ENCODE measurements around the gene ITPR2. TPM values are rescaled to one million over a fixed set of nuclear protein-coding genes. Genes with fewer than 3 reads are reported as not detected.
"Not testable (repeated sequence)": the region's sequence is repeated elsewhere in the genome, so short reads cannot be mapped to it uniquely, and the experiment has no call there.

Gene ITPR2
- total RNA-seq, 2 donors from 2014 or later, result 42.6 to 76.9 TPM

DNA sequence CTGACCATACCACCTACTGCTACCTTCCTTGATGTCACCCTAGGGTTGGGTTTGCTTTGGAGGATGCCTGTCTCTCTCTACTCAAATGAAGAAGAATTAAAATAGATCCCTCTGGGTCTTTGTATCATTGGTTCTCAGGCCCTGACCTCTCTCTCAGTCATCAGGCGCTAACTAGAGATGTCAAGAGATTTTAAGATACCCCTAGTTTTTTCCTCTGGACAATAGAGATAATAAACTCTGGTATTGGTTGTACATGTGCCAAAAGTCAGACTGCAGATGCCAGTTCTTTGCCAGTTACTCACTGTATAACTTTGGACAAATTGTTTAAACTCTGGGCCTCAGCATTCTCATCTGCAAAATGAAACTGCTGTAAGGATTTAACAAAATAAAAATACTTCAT lies 31.5 kb downstream of the ITPR2 start:
- no peak for DNase-seq (ENCODE audit: low spot score)
- no peaks in the 10 kb centered on the region for H3K36me3 Mint-ChIP-seq
- no peaks in the 10 kb centered on the region for H3K27me3 Mint-ChIP-seq
- H3K4me1 Mint-ChIP-seq (ENCODE audit: low read depth in 2 of 2), result peaks cover 11 to 24% of the 10 kb centered on the region in 2 donors
- no peak for ATAC-seq
- H3K4me3 Mint-ChIP-seq, result no peak overlapping the region
- no peak overlapping the region for H3K27ac Mint-ChIP-seq
- no peaks in the 10 kb centered on the region for H3K9me3 Mint-ChIP-seq

DNA sequence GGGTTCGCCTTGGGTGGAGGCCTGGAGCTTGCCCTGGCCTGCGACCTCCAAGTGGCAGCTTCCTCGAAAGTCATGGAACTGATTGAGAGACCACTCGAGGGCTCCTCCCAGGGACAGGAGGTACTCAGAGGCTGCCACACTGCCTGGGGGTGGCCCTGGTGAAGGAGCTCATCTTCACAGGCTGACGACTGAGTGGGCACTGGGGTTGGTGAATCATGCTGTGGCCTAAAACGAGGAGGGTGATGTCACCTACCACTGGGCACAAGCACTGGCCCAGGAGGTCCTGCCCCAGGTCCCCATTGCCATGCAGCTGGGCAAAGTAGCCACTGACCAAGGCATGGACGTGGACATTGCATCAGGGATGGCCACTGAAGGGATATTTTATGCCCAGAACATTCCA lies 32.1 kb downstream of the ITPR2 start:
- Mint-ChIP-seq H3K4me3 (no peak overlapping the region), H3K27ac (no peak overlapping the region)
- ATAC-seq, result no peak

DNA sequence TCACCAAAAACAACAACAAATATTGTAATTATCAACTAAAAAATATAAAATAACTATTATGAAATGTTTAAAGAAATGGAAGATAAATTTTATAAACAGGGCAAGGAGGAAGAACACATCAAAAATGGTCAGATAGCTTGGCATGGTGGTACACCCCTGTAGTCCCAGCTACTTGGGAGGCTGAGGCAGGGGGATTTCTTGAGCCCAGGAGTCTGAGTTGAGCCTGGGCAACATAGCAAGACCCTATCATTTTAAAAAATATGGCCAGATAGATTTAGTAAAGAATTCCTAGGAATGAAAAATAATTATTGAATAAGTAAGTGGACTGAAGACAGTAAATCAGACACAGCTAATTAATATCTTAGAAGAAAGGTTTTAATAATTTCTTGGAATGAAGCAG lies 32.6 kb downstream of the ITPR2 start:
- no peaks in the 10 kb centered on the region for H3K36me3 Mint-ChIP-seq
- no peak for DNase-seq (ENCODE audit: low spot score)
- H3K9me3 Mint-ChIP-seq, result no peaks in the 10 kb centered on the region
- no peak for ATAC-seq
- H3K27me3 Mint-ChIP-seq, result no peaks in the 10 kb centered on the region
- H3K27ac Mint-ChIP-seq, result no peak overlapping the region
- no peak overlapping the region for H3K4me3 Mint-ChIP-seq
- H3K4me1 Mint-ChIP-seq (ENCODE audit: low read depth in 2 of 2), result peaks cover 11 to 19% of the 10 kb centered on the region in 2 donors

More for the DNA sequence above, 32.1 kb downstream of the ITPR2 start:
- H3K27me3 Mint-ChIP-seq, result no peaks in the 10 kb centered on the region
- peaks cover 11 to 23% of the 10 kb centered on the region in 2 donors for H3K4me1 Mint-ChIP-seq (ENCODE audit: low read depth in 2 of 2)
- no peaks in the 10 kb centered on the region for H3K36me3 Mint-ChIP-seq
- DNase-seq (ENCODE audit: low spot score), result no peak
- H3K9me3 Mint-ChIP-seq, result no peaks in the 10 kb centered on the region

DNA sequence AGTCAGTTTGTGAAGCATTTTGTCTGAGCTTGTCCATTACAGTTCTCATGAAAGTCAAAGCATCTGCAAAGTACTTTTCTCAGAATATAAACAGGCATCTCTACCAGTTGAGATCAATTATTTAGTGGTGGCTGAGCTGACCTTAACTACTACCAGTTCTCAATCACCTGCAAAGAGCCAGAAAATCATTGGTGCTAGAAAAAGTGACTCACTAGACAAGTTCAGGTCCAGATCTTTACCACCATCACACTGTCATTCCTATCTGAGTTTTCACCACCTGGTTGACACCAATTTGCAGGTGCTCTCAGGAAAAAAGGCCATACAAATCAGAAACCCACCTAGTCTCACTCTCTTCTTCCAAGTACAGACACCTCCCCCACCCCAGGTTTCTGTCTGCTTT lies 33.3 kb downstream of the ITPR2 start:
- peaks cover 11 to 19% of the 10 kb centered on the region in 2 donors for H3K4me1 Mint-ChIP-seq (ENCODE audit: low read depth in 2 of 2)
- H3K27ac Mint-ChIP-seq, result no peak overlapping the region
- no peaks in the 10 kb centered on the region for H3K27me3 Mint-ChIP-seq
- ATAC-seq, result no peak
- no peaks in the 10 kb centered on the region for H3K36me3 Mint-ChIP-seq
- H3K9me3 Mint-ChIP-seq, result no peaks in the 10 kb centered on the region
- no peak for DNase-seq (ENCODE audit: low spot score)
- H3K4me3 Mint-ChIP-seq, result no peak overlapping the region

DNA sequence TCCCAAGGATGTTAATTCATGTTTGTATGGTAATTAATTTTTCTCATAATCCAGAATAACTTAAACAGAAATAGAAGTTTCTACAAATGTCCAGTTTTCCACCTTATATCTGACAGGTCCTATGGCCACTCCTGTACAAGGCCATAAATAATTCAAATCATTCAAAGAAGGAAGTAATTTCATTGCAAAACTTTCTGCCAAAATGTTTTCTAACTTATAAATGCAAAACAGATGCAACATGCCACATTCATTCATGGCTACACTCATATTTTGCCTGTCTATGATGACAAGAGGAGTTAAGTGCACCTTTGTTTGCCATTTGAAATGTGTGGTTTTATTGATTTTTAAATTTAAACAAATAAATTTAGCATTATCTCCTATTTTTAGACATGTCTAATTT lies 34.4 kb downstream of the ITPR2 start:
- no peaks in the 10 kb centered on the region for H3K9me3 Mint-ChIP-seq
- ATAC-seq (no peak), DNase-seq (ENCODE audit: low spot score) (no peak)
- no peak overlapping the region for H3K27ac Mint-ChIP-seq
- no peaks in the 10 kb centered on the region for H3K27me3 Mint-ChIP-seq
- peaks cover 11 to 19% of the 10 kb centered on the region in 2 donors for H3K4me1 Mint-ChIP-seq (ENCODE audit: low read depth in 2 of 2)
- no peaks in the 10 kb centered on the region for H3K36me3 Mint-ChIP-seq
- H3K4me3 Mint-ChIP-seq, result no peak overlapping the region

DNA sequence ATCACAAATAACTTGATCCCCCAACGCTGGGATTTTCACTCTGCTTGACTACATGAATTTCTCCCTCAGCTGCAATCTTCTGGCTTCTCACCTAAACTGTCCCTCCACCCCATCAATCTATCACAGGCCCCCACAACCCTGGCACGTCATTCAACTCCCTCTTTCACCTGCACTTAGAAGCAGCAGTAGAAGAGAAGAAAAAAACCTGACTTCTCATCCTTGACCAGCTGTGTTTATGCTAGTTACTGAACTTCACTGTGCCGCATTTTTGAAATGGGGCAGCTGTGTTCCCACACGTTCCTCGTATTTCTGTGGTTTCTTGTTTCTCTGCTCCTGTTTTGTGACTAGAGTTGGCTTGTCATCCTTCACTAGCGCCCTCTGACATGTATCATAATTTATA lies 35.0 kb downstream of the ITPR2 start:
- no peaks in the 10 kb centered on the region for H3K27me3 Mint-ChIP-seq
- no peaks in the 10 kb centered on the region for H3K36me3 Mint-ChIP-seq
- DNase-seq (ENCODE audit: low spot score) (no peak), ATAC-seq (no peak)
- no peak overlapping the region for H3K4me3 Mint-ChIP-seq
- peaks cover 11 to 19% of the 10 kb centered on the region in 2 donors for H3K4me1 Mint-ChIP-seq (ENCODE audit: low read depth in 2 of 2)
- H3K9me3 Mint-ChIP-seq, result no peaks in the 10 kb centered on the region
- no peak overlapping the region for H3K27ac Mint-ChIP-seq

DNA sequence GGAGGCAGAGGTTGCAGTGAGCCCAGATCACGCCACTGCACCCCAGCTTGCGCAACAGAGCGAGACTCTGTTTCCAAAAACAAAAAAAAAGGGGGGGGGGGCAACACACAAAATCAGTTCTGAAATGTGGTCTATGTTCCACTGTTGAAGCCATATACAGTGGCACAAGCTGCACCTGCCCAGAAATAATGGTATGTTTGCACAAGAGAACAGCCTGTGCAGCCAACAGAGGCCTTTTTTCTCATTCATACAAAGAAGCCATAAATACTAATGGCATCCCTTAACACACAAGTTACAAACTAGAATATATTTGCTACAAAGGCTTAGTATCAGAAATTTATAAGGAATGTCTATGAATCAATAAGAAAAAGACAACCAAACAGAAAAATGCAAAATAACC lies 37.1 kb downstream of the ITPR2 start:
- Mint-ChIP-seq H3K4me1 (ENCODE audit: low read depth in 2 of 2) (peaks cover 20 to 26% of the 10 kb centered on the region in 2 donors), H3K27ac (no peak overlapping the region), H3K36me3 (no peaks in the 10 kb centered on the region), H3K27me3 (no peaks in the 10 kb centered on the region), H3K4me3 (no peak overlapping the region), H3K9me3 (no peaks in the 10 kb centered on the region)
- DNase-seq (ENCODE audit: low spot score), result no peak
- no peak for ATAC-seq

DNA sequence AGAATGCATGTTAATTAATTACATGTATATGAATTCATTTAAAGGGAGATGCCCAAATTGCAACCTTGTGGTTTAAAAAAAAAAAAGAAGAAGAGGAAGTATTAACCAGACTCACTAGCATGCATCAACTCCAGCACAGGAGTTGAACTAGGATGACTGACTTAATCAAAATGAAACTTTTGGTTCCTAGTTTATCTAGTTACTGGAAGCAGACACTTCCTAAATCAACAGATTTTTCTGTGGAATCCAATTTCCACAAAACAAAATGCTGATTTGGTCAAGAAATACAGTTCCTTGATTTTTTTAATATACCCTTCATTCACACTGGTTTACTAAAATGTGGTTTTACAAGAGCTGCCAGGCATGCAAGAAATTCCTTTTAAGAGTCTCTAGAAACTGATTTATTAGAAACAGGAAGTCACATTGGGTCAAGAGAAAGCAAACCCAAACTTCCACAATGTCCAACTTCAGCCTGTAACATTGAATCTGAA lies 41.6 kb downstream of the ITPR2 start:
- no peaks in the 10 kb centered on the region for H3K9me3 Mint-ChIP-seq
- no peak overlapping the region for H3K4me3 Mint-ChIP-seq
- peaks cover 4% of the 10 kb centered on the region for H3K36me3 Mint-ChIP-seq
- H3K27me3 Mint-ChIP-seq, result no peaks in the 10 kb centered on the region
- DNase-seq (ENCODE audit: low spot score), result no peak
- peak overlapping the region in 1 of 2 donors; percentile 57 for H3K27ac Mint-ChIP-seq
- peak in 1 of 2 donors; percentile 50 for ATAC-seq
- peaks cover 11 to 26% of the 10 kb centered on the region in 2 donors for H3K4me1 Mint-ChIP-seq (ENCODE audit: low read depth in 2 of 2)

DNA sequence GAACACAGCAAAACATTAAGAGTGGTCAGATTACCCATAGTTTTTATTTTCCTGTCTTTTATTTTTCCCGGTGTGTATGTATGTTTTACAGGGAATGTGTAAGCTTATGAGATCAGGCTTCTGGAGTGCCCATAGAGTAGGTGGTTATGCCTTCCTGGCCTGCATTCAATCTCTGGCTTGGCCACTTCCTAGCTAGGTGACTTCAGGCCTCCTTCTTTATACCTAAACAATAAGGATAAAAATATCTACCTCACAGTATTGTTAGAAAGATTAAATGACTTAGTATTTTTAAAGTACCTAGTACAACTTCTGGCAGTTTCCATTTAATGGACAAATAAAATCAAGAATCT lies 42.4 kb downstream of the ITPR2 start:
- Mint-ChIP-seq H3K4me1 (ENCODE audit: low read depth in 2 of 2) (peaks cover 11 to 26% of the 10 kb centered on the region in 2 donors), H3K27me3 (no peaks in the 10 kb centered on the region), H3K9me3 (no peaks in the 10 kb centered on the region), H3K36me3 (peaks cover 4% of the 10 kb centered on the region), H3K4me3 (no peak overlapping the region), H3K27ac (peak overlapping the region in 1 of 2 donors; percentile 57)
- DNase-seq (ENCODE audit: low spot score) (no peak), ATAC-seq (no peak)

DNA sequence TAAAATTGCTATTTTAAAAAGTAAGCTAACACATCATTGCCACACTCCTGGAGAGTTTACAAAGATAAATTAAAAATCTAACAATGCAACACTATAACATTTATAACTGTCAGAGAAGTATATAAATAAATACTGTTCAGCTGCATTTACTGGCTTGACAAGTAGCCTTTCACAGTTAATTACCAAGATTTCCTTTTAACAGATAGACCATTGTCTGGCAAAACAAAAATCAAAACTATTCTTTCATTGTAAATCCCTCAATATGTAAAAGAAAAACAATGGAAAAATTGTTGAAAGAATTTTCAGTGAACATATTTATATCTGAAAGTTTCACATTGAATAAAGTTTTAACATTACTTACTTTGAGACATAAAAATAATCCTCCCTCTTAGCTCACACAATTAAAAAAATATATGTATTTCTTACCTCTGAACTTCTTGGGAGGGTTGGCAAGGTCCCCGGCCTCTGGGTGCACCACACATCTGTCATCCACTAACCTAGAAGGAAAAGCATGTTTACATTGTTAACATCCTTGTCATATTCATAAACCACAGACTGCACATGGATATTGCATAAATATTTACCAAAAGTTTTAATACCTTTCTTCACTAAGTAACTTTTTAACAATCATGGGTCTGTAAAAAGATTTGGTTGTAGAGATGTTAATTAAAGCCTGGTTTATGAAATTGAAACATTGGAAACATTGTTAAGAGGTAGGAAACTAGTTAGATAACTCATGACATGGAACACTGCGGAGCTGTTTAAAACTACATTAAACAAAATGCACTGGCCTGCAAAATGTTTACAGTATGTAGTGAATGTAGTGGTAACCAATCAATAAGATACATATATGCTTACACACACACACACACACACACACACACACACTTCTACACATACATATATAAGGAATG lies 43.0 kb downstream of the ITPR2 start:
- Mint-ChIP-seq H3K4me3 (no peak overlapping the region), H3K4me1 (ENCODE audit: low read depth in 2 of 2) (peaks cover 11 to 26% of the 10 kb centered on the region in 2 donors), H3K9me3 (no peaks in the 10 kb centered on the region), H3K27me3 (no peaks in the 10 kb centered on the region), H3K27ac (no peak overlapping the region), H3K36me3 (peaks cover 4% of the 10 kb centered on the region)
- no peak for DNase-seq (ENCODE audit: low spot score)
- ATAC-seq, result no peak

DNA sequence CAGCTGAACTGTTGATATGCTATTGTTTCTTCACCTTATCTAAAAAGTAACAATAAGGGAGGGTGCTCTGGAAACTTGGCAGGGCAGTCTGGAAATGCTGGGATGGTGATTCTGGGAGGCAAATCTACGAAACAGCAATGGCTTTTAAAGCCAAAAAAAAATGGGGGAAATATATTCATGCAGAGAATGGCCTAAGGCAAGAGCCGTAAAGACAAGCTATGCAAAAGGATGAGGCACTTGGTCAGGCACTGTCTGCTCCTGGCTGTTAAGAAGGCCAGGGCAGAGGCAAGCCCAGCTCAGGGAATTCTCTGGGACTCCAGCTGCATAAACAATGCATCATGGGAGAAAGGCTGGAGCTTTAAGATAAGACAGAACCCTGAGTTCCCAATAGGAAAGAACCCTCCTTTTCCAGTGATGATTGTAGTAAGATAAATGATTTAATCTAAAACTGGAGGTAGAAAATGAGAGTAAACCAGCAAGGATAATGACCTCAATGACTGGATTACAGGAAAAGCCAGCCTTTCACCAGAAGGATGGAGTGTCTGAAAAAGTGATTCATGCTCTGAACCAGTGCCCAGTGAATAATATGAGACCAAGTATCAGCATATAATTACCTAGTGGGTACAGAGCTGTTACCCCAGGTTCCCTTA lies 46.0 kb downstream of the ITPR2 start:
- ATAC-seq (no peak), DNase-seq (ENCODE audit: low spot score) (no peak)
- H3K27me3 Mint-ChIP-seq, result no peaks in the 10 kb centered on the region
- H3K36me3 Mint-ChIP-seq, result peaks cover 8% of the 10 kb centered on the region
- H3K4me3 Mint-ChIP-seq, result no peak overlapping the region
- H3K4me1 Mint-ChIP-seq (ENCODE audit: low read depth in 2 of 2), result peaks cover 17 to 22% of the 10 kb centered on the region in 2 donors
- H3K9me3 Mint-ChIP-seq, result no peaks in the 10 kb centered on the region
- H3K27ac Mint-ChIP-seq, result no peak overlapping the region

DNA sequence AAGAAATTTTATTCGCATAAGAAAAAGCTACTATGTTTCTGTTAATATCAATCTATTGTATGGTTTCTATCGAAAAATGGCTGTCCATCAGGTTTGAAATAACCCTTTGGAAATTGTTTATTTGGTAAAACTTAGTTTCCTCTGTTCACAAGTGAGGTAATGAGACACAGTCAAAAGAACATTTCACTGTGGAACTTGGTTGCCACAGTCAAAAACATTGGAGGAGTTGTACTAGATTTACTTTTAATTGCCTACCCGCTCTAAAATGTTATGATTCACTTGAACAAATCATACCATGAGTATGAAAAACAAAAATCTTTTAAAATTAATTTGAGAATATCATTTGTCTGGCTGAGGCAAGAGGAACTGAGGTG lies 46.5 kb downstream of the ITPR2 start:
- H3K27me3 Mint-ChIP-seq, result no peaks in the 10 kb centered on the region
- peaks cover 8% of the 10 kb centered on the region for H3K36me3 Mint-ChIP-seq
- no peaks in the 10 kb centered on the region for H3K9me3 Mint-ChIP-seq
- H3K27ac Mint-ChIP-seq, result no peak overlapping the region
- H3K4me3 Mint-ChIP-seq, result no peak overlapping the region
- ATAC-seq (no peak), DNase-seq (ENCODE audit: low spot score) (no peak)
- peaks cover 14 to 21% of the 10 kb centered on the region in 2 donors for H3K4me1 Mint-ChIP-seq (ENCODE audit: low read depth in 2 of 2)

DNA sequence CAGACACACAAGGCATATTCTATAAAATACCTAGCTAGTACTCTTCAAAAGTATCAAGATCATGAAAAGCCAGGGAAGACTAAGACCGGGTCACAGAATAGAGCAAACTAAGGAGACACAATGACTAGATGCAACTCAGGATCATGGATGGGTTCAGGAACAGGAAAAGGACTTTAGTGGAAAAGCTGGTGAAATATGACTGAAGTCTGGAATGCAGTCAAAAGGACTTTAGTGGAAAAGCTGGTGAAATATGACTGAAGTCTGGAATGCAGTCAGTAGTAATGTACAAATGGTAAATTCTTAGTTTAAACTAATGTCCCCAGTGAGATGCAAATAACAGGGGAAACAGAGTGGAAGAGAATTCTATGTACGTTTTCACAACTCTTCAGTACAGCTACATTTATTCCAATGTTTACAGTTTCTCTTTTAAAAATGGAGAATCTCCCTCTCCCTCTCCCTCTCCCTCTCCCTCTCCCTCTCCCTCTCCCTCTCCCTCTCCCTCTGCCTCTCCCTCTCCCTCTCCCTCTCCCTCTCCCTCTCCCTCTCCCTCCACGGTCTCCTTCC lies 49.1 kb downstream of the ITPR2 start:
- not testable (repeated sequence) for H3K4me3 Mint-ChIP-seq; H3K27me3 Mint-ChIP-seq; H3K9me3 Mint-ChIP-seq; DNase-seq (ENCODE audit: low spot score); ATAC-seq; H3K27ac Mint-ChIP-seq
- peaks cover 14% of the 10 kb centered on the region for H3K36me3 Mint-ChIP-seq
- H3K4me1 Mint-ChIP-seq (ENCODE audit: low read depth in 2 of 2), result peaks cover 6 to 12% of the 10 kb centered on the region in 2 donors

DNA sequence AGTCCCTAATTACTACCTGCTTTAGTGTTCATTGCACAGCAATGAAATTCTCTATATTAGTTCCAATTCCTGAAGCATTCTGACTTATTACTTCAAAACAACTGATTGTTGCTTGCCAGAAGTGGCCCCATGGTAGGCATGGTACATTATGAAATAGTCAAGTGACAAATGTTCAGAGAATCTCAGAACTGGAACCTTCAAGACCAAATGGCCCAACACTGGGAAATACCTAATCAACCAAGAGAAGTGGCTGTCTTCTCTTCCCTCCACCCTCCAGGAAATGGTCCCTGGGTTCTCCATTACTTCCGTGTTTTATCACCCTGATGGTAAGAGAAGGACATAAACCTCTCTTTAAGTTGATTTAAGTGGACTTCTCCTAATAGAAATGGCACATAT lies 49.9 kb downstream of the ITPR2 start:
- Mint-ChIP-seq H3K36me3 (peaks cover 17% of the 10 kb centered on the region), H3K4me3 (no peak overlapping the region)

More for the DNA sequence above, 49.9 kb downstream of the ITPR2 start:
- ATAC-seq, result no peak
- Mint-ChIP-seq H3K4me1 (ENCODE audit: low read depth in 2 of 2) (peaks cover 6% of the 10 kb centered on the region in 2 donors), H3K27me3 (no peaks in the 10 kb centered on the region), H3K27ac (no peak overlapping the region), H3K9me3 (no peaks in the 10 kb centered on the region)
- no peak for DNase-seq (ENCODE audit: low spot score)

Data from natural killer cell treated with Interleukin-12 subunit alpha and Interleukin-12 subunit beta and Interleukin-15 and Interleukin-18, amount 100 ng/mL, for 72 hours (primary cell).